Measurements from ENCODE around the gene SLIT3.

SLIT3 gene

GRCh38 chr5:169013208-169013728 is 287.7 kb downstream of the SLIT3 start:
- H3K27ac ChIP-seq (ENCODE audit: low read length) = no peak overlapping the region
- no peaks in the 10 kb centered on the region for H3K36me3 ChIP-seq (ENCODE audit: insufficient read depth, low read depth, low read length)
- no peaks in the 10 kb centered on the region for H3K9me3 ChIP-seq (ENCODE audit: insufficient read depth, low read depth, low read length)
- H3K9ac ChIP-seq (ENCODE audit: low read depth, low read length) = no peak overlapping the region
- no peak overlapping the region for H3K4me3 ChIP-seq (ENCODE audit: low read length)
- no peaks in the 10 kb centered on the region for H3K27me3 ChIP-seq (ENCODE audit: insufficient read depth, low read length)
- H3K4me1 ChIP-seq (ENCODE audit: insufficient read depth, low read length) = peaks cover 13% of the 10 kb centered on the region; the same call in 1 of the 2 replicates

GRCh38 chr5:169012450-169012849 is 288.5 kb downstream of the SLIT3 start:
- Histone ChIP-seq H3K4me3 (ENCODE audit: low read length) (no peak overlapping the region), H3K9ac (ENCODE audit: low read depth, low read length) (no peak overlapping the region), H3K27ac (ENCODE audit: low read length) (no peak overlapping the region), H3K27me3 (ENCODE audit: insufficient read depth, low read length) (no peaks in the 10 kb centered on the region), H3K4me1 (ENCODE audit: insufficient read depth, low read length) (peaks cover 13% of the 10 kb centered on the region; the same call in 1 of the 2 replicates), H3K9me3 (ENCODE audit: insufficient read depth, low read depth, low read length) (no peaks in the 10 kb centered on the region), H3K36me3 (ENCODE audit: insufficient read depth, low read depth, low read length) (no peaks in the 10 kb centered on the region)

- H3K4me1 ChIP-seq (ENCODE audit: insufficient read depth, low read length) = peaks cover 13% of the 10 kb centered on the region; the same call in 1 of the 2 replicates
- H3K27ac ChIP-seq (ENCODE audit: low read length) = no peak overlapping the region
- no peak overlapping the region for H3K9ac ChIP-seq (ENCODE audit: low read depth, low read length)
- H3K4me3 ChIP-seq (ENCODE audit: low read length) = no peak overlapping the region
- H3K9me3 ChIP-seq (ENCODE audit: insufficient read depth, low read depth, low read length) = no peaks in the 10 kb centered on the region
- no peaks in the 10 kb centered on the region for H3K36me3 ChIP-seq (ENCODE audit: insufficient read depth, low read depth, low read length)
- no peaks in the 10 kb centered on the region for H3K27me3 ChIP-seq (ENCODE audit: insufficient read depth, low read length)
Observed at GRCh38 chr5:169011451-169011850, 289.5 kb downstream of the SLIT3 start.

GRCh38 chr5:169011009-169011408 is 289.9 kb downstream of the SLIT3 start:
- Histone ChIP-seq H3K9me3 (ENCODE audit: insufficient read depth, low read depth, low read length) (no peaks in the 10 kb centered on the region), H3K27me3 (ENCODE audit: insufficient read depth, low read length) (no peaks in the 10 kb centered on the region)

GRCh38 chr5:169009123-169009522 is 291.8 kb downstream of the SLIT3 start:
- Histone ChIP-seq H3K27ac (ENCODE audit: low read length) (no peak overlapping the region), H3K4me1 (ENCODE audit: insufficient read depth, low read length) (peaks cover 16% of the 10 kb centered on the region; the same call in 1 of the 2 replicates), H3K4me3 (ENCODE audit: low read length) (no peak overlapping the region), H3K36me3 (ENCODE audit: insufficient read depth, low read depth, low read length) (no peaks in the 10 kb centered on the region), H3K9ac (ENCODE audit: low read depth, low read length) (no peak overlapping the region), H3K27me3 (ENCODE audit: insufficient read depth, low read length) (no peaks in the 10 kb centered on the region), H3K9me3 (ENCODE audit: insufficient read depth, low read depth, low read length) (no peaks in the 10 kb centered on the region)

More at GRCh38 chr5:169011009-169011408, 289.9 kb downstream of the SLIT3 start:
- Histone ChIP-seq H3K27ac (ENCODE audit: low read length) (no peak overlapping the region), H3K36me3 (ENCODE audit: insufficient read depth, low read depth, low read length) (no peaks in the 10 kb centered on the region), H3K4me1 (ENCODE audit: insufficient read depth, low read length) (peaks cover 13% of the 10 kb centered on the region; the same call in 1 of the 2 replicates), H3K9ac (ENCODE audit: low read depth, low read length) (no peak overlapping the region), H3K4me3 (ENCODE audit: low read length) (no peak overlapping the region)

GRCh38 chr5:169006842-169007790 is 293.8 kb downstream of the SLIT3 start:
- no peaks in the 10 kb centered on the region for H3K36me3 ChIP-seq (ENCODE audit: insufficient read depth, low read depth, low read length)
- H3K27ac ChIP-seq (ENCODE audit: low read length) = no peak overlapping the region
- H3K4me3 ChIP-seq (ENCODE audit: low read length) = no peak overlapping the region

GRCh38 chr5:169004551-169004950 is 296.4 kb downstream of the SLIT3 start:
- Histone ChIP-seq H3K4me1 (ENCODE audit: insufficient read depth, low read length) (peaks cover 20% of the 10 kb centered on the region), H3K9me3 (ENCODE audit: insufficient read depth, low read depth, low read length) (no peaks in the 10 kb centered on the region), H3K27me3 (ENCODE audit: insufficient read depth, low read length) (no peaks in the 10 kb centered on the region), H3K9ac (ENCODE audit: low read depth, low read length) (no peak overlapping the region), H3K36me3 (ENCODE audit: insufficient read depth, low read depth, low read length) (no peaks in the 10 kb centered on the region), H3K27ac (ENCODE audit: low read length) (no peak overlapping the region), H3K4me3 (ENCODE audit: low read length) (no peak overlapping the region)

More at GRCh38 chr5:169006842-169007790, 293.8 kb downstream of the SLIT3 start:
- Histone ChIP-seq H3K27me3 (ENCODE audit: insufficient read depth, low read length) (no peaks in the 10 kb centered on the region), H3K9ac (ENCODE audit: low read depth, low read length) (no peak overlapping the region), H3K9me3 (ENCODE audit: insufficient read depth, low read depth, low read length) (no peaks in the 10 kb centered on the region), H3K4me1 (ENCODE audit: insufficient read depth, low read length) (peaks cover 20% of the 10 kb centered on the region)

- no peak overlapping the region for H3K27ac ChIP-seq (ENCODE audit: low read length)
- no peaks in the 10 kb centered on the region for H3K27me3 ChIP-seq (ENCODE audit: insufficient read depth, low read length)
Observed at GRCh38 chr5:169003721-169004541, 297.0 kb downstream of the SLIT3 start.

GRCh38 chr5:169002953-169003555 is 297.9 kb downstream of the SLIT3 start:
- Histone ChIP-seq H3K9ac (ENCODE audit: low read depth, low read length) (no peak overlapping the region), H3K27me3 (ENCODE audit: insufficient read depth, low read length) (no peaks in the 10 kb centered on the region), H3K36me3 (ENCODE audit: insufficient read depth, low read depth, low read length) (no peaks in the 10 kb centered on the region), H3K9me3 (ENCODE audit: insufficient read depth, low read depth, low read length) (no peaks in the 10 kb centered on the region), H3K4me1 (ENCODE audit: insufficient read depth, low read length) (peaks cover 20% of the 10 kb centered on the region), H3K27ac (ENCODE audit: low read length) (no peak overlapping the region), H3K4me3 (ENCODE audit: low read length) (peak overlapping the region; percentile 33)

More at GRCh38 chr5:169003721-169004541, 297.0 kb downstream of the SLIT3 start:
- H3K9me3 ChIP-seq (ENCODE audit: insufficient read depth, low read depth, low read length) = no peaks in the 10 kb centered on the region
- no peak overlapping the region for H3K4me3 ChIP-seq (ENCODE audit: low read length)
- H3K4me1 ChIP-seq (ENCODE audit: insufficient read depth, low read length) = peaks cover 20% of the 10 kb centered on the region
- no peak overlapping the region for H3K9ac ChIP-seq (ENCODE audit: low read depth, low read length)
- H3K36me3 ChIP-seq (ENCODE audit: insufficient read depth, low read depth, low read length) = no peaks in the 10 kb centered on the region

GRCh38 chr5:169001394-169001793 is 299.5 kb downstream of the SLIT3 start:
- H3K4me1 ChIP-seq (ENCODE audit: insufficient read depth, low read length) = peaks cover 20% of the 10 kb centered on the region
- H3K27me3 ChIP-seq (ENCODE audit: insufficient read depth, low read length) = no peaks in the 10 kb centered on the region
- no peak overlapping the region for H3K9ac ChIP-seq (ENCODE audit: low read depth, low read length)
- H3K27ac ChIP-seq (ENCODE audit: low read length) = no peak overlapping the region
- no peaks in the 10 kb centered on the region for H3K36me3 ChIP-seq (ENCODE audit: insufficient read depth, low read depth, low read length)
- no peak overlapping the region for H3K4me3 ChIP-seq (ENCODE audit: low read length)
- no peaks in the 10 kb centered on the region for H3K9me3 ChIP-seq (ENCODE audit: insufficient read depth, low read depth, low read length)

- Histone ChIP-seq H3K27me3 (ENCODE audit: insufficient read depth, low read length) (no peaks in the 10 kb centered on the region), H3K4me3 (ENCODE audit: low read length) (no peak overlapping the region), H3K27ac (ENCODE audit: low read length) (no peak overlapping the region), H3K4me1 (ENCODE audit: insufficient read depth, low read length) (no peaks in the 10 kb centered on the region; the same call in 1 of the 2 replicates), H3K9ac (ENCODE audit: low read depth, low read length) (no peak overlapping the region), H3K36me3 (ENCODE audit: insufficient read depth, low read depth, low read length) (no peaks in the 10 kb centered on the region), H3K9me3 (ENCODE audit: insufficient read depth, low read depth, low read length) (no peaks in the 10 kb centered on the region)
Observed at GRCh38 chr5:168995024-168995423, 305.9 kb downstream of the SLIT3 start.

Data from iPS-20b (cell line).